NCI-H748 (cell line): ENCODE data around the gene NBDY.
"Not testable (repeated sequence)": the region's sequence is repeated elsewhere in the genome, so short reads cannot be mapped to it uniquely, and the experiment has no call there.

Source experiments
- DNase-seq: peaks from one replicate; lab custom pipeline; 2025; ENCODE audit not compliant: unreplicated experiment; lab: John Stamatoyannopoulos, UW

NBDY gene, protein sequence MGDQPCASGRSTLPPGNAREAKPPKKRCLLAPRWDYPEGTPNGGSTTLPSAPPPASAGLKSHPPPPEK

DNA sequence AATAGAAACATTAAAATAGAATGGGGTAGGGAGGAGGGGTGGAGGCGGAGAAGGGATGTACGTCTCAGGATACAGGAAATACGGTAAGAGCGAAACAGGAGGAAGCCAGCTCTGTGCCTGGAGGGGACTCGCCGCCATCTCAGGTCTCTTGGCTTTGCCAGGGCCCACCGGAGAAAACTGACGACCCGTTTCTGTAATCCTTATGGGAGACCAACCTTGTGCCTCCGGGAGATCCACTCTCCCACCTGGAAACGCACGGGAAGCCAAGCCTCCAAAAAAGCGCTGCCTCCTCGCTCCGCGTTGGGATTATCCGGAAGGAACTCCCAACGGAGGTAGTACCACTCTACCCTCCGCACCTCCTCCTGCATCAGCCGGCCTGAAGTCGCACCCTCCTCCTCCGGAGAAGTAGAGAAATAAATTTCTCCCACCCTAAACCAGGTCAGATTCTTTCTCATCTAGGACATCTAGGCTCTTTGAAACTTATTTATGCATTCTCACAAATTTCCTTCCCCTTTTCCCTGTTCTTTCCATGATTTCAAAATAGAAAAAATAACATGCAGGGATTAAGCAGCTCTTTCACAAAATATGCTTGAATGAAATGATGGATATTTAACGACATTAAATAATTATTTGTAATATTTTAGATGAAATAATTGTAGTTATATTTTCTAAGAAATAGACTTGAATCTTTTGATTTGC, at the start of gene NBDY:
NBDY (plus strand) TSS at position 92 of the 699 bp plus-strand sequence; CDS start at position 203, 111 bp downstream.
- peak; percentile 78 for DNase-seq

DNA sequence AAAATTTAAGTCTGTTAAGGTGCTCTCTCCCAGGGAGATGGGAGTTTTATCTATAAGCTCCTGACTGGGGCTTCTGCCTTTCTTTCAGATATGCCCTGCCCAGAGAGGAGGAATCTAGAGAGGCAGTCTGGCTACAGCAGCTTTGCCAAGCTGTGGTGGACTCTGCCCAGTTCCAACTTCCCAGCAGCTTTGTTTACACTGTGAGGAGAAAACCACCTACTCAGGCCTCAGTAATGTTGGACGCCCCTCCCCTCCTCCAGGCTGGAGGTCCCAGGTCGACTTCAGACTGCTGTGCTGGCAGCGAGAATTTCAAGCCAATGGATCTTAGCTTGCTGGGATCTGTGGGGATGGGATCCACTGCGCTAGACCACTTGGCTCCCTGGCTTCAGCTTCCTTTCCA, 24.5 kb upstream of the NBDY start:
- not testable (repeated sequence) for DNase-seq

DNA sequence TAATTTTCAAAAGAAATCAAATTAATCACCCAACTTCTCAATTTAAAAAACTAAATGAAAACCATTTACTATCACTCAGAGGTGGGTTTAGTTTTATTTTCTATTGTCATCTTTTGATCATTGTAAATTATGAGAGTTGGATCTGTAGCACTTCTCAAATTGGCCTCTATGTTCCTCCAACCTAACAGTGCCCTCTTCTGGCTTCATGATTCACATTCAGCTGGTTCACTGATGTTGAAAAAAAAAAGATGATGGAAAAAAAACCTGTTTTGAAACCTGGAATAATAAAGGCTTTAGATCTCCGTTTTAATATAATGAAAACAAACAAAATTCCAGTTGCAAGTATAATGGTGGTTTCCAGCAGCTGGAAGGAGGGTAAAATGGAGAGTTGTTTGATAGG, 2.4 kb upstream of the NBDY start:
- peak; percentile 66 for DNase-seq

DNA sequence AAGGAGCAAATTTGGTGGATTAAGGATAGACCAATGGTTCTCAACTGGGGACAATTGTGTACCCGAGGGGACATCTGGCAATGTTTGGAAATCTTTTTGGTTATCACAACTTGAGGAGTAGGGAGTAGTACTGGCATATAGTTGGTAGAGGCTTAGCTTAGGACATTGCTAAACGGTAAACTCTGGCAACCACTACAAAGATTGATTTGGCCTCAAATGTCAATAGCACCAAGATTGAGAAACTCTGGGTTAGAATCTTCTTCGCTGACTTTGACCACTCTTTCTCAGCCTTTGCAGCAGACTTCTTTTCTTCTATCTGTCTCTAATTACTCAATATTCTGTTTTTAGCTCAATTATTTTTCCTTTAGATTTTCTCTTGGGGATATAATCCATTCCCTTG, 1.5 kb upstream of the NBDY start:
- DNase-seq: no peak

DNA sequence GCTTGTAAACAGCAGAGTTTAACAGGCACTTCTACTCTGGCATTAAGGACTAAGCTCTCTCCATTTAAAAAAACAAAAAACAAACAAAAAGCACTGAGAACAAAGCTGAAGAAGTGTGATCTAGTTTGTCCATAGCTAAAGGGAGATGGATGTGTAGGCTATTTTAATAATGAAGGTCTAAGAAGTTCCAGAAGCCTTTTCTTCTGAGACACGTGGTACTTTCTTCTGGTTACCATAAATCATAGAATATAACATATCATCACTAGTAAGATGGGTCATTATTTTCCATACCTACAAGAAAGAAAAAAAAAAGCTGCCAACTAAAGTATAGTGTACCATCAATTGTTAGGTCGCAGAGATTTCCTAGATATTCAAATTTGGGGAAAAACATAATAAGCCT, 722 bp upstream of the NBDY start:
- DNase-seq: peak; percentile 1

DNA sequence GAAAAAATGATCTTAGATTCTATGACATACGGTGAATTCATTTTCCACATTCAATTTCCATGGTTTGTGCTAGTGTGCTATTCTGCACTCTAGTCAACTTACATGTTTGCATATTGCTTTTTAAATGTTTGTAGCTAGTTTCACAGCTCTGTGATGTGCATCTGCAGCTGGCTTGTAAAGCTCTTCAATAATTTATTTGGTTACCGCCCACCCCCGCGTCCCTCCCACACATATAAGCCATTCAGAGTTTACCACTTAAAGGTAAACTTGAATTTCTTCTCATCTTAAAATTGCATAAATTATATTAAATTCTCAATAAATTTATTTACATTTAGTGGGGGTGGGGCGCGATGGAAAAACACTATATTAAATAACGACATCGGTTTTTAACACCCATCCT, 291 bp upstream of the NBDY start:
- peak; percentile 66 for DNase-seq

DNA sequence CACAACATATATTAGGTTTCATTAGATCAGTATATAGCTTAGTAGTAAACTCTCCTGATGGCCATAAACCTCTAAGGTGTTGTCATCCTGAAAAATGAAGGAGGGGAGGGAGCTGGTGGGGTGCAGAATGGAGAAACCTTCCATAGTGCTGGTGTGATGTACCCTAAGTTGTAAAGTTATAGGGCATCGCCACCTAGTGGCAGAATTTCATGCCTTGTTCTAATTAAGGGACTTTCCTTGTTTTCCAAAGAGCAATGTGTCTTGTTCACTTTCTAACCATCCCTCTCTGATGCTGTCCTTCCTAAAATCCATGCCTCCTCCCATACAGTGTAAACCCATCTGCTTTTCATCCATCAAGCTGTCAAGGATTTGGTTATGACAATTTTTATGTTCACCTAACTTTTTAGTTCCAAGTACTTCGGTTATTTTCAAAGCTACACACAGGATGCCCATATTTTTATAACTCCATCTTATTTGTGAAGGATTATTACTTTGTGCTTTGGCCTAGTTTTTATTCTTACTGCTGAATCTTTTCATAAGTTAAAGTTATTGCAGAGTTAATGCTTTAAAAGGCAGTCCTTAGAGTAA, 4.5 kb downstream of the NBDY start:
- peak; percentile 69 for DNase-seq

DNA sequence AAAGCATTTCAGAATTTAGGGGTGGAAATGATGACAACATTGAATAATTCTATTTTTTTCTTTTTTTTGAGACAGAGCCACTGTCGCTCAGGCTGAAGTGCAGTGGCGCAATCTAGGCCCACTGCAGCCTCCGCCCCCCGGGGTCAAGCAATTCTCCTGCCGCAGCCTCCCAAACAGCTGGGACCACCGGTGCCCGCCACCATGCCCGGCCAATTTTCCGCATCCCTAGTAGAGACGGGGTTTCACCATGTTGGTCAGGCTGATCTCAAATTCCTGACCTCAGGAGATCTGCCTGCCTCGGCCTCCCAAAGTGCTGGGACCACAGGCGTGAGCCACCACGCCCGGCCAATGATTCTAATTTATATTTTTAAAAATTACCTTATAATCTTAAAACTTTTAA, 7.2 kb downstream of the NBDY start:
- no peak for DNase-seq

DNA sequence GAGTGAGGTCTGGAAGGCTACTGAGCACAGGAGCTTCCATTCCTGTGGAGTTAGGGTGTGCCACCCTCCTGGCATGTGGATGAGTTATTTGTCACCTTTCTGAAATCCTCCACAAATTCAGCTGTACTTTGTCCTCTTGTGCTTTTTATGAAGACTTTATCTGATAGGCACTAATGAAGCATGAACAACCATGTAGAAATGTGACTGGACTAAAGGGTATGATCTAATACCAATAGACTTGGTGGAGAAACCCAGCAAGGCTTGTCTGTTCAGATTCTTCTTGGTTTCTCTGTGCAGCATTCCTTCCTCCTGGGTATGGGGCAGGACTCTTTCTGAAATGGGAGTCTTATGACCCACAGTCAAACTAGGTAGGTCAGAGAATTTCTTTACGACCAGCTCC, 9.6 kb downstream of the NBDY start:
- no peak for DNase-seq

DNA sequence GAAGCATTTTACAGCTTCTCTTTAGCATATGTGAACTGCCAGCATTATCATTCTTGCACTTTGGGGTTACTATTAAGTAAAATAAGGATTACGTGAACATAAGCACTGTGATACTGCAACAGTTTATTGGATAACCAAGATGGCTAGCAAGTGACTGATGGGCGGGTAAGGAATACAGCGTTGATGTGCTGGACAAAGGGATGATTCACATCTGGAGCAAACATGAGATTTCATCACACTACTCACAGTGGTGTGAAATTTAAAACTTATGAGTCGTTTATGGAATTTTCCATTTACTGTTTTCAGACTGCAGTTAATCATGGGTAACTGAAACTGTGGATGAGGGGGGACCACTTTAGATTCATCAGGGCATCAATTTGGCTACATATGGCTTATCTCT, 16.0 kb downstream of the NBDY start:
- DNase-seq: no peak

DNA sequence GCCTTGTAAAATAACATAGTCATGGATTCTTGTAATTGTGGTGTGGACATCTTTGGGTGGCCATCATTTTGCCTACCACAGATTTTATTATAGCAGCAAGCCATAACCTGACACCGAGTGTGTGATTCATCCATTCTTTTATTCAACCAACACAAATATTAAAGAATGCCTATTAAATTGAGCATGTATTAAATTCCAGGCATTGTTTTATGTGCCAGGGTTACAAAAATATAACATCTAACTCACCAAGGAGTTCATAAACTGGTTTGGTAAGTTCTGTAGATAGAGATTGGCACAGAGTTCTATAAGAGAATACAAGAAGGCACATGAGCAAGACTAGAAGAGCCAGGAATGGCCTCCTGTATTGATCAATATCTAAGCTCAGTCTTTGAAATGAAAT, 18.0 kb downstream of the NBDY start:
- DNase-seq: no peak

DNA sequence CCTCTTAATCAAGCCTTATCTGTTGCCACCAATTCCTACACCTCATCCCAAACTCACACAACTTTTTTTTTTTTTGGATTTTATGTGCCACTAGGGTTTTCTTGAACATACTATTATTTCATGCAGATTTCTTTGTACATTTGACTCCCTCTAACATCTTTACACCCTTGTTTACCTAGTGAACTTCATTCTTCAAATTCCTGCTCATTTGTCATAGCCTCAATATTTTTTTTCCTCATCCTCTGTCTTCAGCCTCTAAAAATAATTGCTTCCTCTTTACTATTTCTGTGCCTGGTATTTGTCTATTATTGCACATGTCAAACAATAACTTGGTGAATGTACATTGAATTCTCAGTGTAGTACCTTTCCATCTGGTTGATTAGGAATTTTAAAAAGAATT, 22.0 kb downstream of the NBDY start:
- no peak for DNase-seq

DNA sequence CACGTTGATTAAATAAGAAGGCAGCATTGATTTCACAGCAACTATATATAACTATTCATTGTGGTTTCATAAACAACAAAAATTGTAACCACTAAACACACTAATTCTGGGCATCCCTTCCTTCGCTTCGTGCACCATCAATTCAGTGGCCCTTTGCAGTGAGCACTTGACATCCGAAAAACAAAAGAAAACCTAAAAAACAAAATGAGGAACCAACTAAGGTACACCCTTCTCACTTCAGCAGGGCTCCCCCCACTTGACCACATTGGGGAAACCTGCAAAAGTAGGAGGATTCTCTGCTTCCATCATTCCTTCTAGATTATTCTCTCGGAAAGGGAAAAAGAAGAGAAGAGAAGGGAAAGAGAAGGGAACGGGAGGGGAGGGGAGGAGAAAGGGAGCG, 28.3 kb downstream of the NBDY start:
- DNase-seq: no peak

DNA sequence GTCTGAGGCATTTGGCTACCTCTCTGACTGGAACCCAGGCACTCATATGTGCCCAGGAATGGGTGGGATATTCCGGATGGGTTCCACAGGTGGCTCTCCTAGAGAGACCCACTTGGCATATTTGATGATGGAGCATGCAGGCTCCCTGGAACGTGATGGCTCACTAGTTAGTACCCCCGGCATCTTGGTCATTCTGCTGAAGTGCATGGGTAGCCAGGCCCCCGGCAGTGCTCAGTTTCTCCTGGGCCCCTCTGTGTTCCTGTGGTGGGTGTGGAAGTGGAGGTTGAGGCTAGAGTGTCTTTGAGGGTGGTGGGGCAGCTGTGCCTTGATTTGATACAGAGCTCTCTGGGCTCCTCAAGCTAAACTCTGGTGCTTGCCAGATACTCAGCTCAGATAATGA, 29.4 kb downstream of the NBDY start:
- no peak for DNase-seq

DNA sequence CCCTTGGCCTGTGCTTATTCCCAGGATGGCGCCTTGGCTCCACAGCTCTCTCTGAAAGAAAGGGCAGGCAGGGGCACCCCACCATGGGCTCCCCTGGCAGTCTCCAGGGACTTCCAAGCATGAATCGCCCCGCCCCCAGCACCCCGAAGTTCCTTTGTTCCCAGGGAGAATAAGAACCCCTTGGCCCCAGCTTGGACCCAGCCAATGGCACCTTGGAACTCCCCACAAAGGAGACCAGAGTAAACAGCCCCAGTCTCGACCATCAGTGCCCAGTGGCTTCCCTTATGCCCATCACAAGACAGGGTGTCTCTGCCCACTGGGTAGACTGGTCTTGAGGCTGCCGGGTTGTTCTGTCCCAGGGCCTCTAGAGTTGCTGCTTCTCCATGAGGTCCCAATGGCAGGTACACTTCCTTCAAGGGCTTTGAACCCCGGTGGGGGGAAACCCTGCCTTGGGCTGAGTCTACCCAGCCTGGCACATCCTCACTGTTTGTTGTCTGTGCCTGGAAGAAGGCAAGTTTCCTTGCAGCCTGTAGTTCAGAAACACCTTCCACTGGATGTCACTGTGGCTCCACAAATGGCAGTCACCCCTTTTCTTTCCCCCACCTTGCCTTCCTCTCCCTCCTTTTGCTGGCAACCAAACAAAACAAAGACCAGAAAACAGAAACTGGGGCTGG, 30.8 kb downstream of the NBDY start:
- DNase-seq: no peak

DNA sequence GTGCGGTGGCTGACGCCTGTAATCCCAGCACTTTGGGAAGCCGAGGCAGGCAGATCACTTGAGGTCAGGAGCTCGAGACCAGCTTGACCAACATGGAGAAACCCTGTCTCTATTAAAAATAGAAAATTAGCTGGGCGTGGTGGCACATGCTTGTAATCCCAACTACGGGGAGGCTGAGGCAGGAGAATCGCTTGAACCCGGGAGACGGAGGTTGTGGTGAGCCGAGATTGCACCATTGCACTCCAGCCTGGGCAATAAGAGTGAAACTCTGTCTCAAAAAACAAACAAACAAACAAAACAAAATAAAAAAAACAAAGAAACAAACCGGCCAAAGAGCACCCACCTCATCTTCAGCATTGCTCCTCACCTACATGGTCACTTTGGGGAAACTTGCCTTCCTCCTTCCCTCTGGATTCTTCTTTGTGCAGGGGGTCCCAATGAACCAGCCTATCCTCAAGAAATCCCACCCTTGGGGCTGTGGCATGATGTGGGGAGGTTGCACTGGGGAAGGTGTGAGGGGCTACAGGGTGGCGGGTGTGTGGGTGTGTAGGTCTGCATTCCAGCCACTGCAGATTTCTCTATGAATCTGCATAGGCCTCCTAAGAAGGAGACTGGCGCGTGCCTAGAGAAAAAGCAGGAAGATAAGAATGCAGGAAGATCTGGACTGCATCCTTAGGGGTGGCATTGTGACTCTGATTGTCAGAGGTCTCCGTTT, 31.5 kb downstream of the NBDY start:
- DNase-seq: not testable (repeated sequence)

DNA sequence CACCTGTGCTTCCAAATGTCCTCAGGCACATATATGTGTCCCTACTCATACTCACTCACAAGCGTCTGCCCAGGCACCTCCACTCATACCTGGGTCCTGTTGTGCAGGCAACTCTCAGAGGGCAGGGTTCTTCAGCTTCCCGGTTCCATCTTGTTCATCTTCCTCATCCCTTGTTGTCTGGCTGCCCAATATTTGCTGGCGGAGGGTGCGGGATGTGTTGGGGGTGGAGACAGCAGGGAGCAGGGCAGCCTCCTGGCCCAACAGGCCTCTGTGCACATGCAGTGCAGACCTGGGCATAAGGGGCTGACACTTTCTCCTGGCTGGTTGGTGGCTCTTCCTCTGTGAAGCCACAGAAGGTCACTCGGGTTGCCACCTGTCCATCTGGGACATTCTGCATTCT, 32.1 kb downstream of the NBDY start:
- no peak for DNase-seq

DNA sequence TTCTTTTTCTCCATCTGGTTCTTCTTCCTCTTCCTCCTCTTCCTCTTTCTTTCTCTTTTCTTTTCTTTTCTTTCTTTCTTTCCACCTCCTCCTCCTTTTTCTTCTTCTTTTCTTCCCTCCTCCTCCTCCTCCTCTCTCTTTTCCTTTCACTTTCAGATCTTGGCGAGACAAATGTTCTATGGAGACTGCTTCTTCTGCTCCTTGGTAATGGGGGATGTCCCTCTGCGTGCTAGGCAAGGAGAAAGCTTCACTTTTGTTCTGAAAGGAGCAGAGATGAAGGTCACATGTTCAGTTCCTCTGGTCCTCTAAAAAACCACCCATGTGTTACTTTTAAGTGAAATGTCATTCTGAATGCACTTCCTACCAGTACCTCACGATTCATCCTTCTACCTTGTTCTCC, 33.2 kb downstream of the NBDY start:
- DNase-seq: no peak

DNA sequence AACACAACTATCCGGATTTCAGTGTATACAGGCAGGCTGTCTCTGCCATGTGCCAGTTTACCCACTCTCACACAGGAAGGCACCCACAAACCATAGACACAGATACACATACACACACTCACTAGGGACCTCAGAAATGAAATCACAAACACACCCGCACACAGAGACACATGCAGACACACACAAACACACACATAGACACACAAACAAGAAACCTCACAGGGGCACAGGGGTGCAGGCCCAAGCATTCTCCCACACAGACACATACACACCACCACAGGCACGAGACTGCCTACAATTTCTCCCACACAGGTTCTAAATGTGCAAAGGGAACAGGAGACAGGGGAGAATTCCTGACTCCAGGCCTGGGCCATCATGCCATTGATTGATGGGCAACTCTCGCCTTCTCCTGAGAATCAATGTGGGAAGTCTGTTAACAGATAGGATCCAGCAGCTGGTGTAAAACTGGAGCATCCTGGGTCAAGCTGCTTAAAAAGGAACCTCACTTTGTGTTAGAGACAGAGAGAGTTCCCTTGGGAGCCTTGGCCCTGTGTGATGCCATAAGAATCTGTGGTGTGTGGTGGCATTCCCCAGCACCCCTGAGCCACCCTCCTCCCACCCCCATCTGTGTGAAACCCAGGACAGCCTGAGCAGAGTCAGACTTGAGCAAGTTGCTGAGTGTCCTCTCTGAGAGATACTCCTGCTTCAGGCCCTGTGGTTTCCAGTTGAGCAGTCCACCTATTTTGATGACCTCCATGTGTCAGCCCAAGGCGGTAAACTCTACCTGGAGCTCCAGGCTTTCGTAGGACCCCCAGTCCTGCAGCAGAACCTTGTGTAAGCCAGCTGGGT, 33.9 kb downstream of the NBDY start:
- no peak for DNase-seq

DNA sequence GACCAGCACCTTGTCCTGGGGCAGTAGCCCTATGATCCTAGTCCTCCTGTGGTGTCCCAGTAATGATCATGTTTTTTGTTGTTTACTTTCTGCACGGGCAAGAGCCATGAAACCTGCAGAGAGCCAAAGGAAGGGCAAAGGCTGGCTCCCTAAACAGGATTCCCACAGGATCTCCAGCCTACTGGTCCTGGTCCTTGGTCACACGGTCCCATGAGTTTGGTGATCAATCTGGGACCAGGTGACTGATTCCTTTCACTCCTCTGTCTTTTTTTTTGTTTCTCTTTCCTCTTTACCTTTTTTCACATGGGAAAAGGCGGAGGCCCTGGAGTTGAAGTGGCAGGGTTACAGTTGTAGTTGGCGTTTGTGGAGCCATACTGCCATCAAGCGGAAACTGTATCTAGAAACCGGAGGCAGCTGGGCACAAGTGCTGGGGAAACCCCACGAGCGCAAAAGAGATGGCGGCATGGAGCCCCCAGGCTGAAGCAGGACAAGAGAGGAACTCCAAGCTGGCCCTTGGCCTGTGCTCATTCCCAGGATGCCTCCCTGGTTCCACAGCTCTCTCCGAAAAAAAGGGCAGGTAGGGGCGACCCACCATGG, 34.6 kb downstream of the NBDY start:
- no peak for DNase-seq
